ENCODE results near the gene LIMS4. TPM values are rescaled to one million over a fixed set of nuclear protein-coding genes. Genes with fewer than 3 reads are reported as not detected.
"Not testable (repeated sequence)": the region's sequence is repeated elsewhere in the genome, so short reads cannot be mapped to it uniquely, and the experiment has no call there.

The LIMS4 gene
- total and polyA plus RNA-seq, 2 donors (not counting 1 experiment from before 2014, with no cell fraction given), result 1.5 to 1.8 TPM

DNA sequence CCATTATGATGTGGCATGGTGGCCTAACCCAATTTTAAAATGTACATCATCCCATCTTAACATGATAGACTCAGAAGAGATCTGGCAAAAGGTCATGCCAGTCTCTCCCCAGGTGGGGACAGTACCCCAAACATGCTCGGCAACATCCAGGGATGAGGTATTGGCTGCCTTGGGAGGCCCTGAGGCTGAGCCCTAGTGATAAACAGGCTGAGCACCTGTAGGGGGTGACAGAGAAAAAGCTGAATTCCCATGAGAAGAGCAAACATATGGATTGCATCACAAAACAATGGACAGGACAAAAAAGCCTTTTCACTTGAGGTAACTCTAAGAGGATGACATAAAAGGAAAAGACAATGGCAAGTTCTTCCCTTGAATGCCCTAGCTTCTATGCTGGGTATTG lies 65.5 kb downstream of the LIMS4 start:
- not testable (repeated sequence) for H3K36me3 ChIP-seq (ENCODE audit: control insufficient read depth, insufficient read depth, low read length); H3K9ac ChIP-seq (ENCODE audit: insufficient read depth, low read length); DNase-seq (ENCODE audit: low read depth in 2 of 2); H3K4me1 ChIP-seq (ENCODE audit: control insufficient read depth, extremely low read depth, insufficient read depth, low read length); H3K27me3 ChIP-seq (ENCODE audit: control insufficient read depth, insufficient read depth, low read length); H3K9me3 ChIP-seq (ENCODE audit: control insufficient read depth, insufficient read depth, low read depth, low read length); H2AFZ ChIP-seq (ENCODE audit: low read length); H3K4me3 ChIP-seq (replicated peaks in 1 of 4; ENCODE audit: control extremely low read depth in 1 of 4, insufficient read depth in 1 of 4, low read depth in 3 of 4, low read length in 4 of 4); H3K79me2 ChIP-seq (ENCODE audit: control insufficient read depth, insufficient read depth, low read length); H4K20me1 ChIP-seq (ENCODE audit: control insufficient read depth, extremely low read depth, insufficient read depth, low read length); H3K4me2 ChIP-seq (ENCODE audit: extremely low read depth, insufficient read depth, low read length); H3K27ac ChIP-seq (ENCODE audit: insufficient read depth, low read length)

DNA sequence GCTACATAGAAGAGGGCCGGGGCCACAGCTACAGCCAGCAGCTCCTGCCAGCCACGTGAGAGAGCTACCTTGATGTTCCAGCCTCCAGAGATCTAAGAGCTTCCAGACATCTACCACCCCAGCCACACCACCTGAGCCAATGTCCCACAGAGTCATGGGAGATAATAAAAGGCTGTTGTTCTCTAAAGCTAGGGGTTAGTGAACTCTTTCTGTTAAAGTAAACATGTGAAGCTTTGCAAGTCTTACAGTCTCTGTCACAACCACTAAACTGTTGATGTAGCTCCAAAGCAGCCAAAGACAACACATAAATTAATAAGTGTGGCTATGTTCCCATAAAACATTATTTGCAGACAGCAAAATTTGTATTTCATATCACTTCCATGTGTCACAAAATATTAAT lies 67.6 kb downstream of the LIMS4 start:
- H3K27me3 ChIP-seq (ENCODE audit: control insufficient read depth, insufficient read depth, low read length); H3K4me1 ChIP-seq (ENCODE audit: control insufficient read depth, extremely low read depth, insufficient read depth, low read length); H3K4me2 ChIP-seq (ENCODE audit: extremely low read depth, insufficient read depth, low read length); H3K9ac ChIP-seq (ENCODE audit: insufficient read depth, low read length); H3K27ac ChIP-seq (ENCODE audit: insufficient read depth, low read length); H3K79me2 ChIP-seq (ENCODE audit: control insufficient read depth, insufficient read depth, low read length); DNase-seq (ENCODE audit: low read depth in 2 of 2); H3K9me3 ChIP-seq (ENCODE audit: control insufficient read depth, insufficient read depth, low read depth, low read length); H3K36me3 ChIP-seq (ENCODE audit: control insufficient read depth, insufficient read depth, low read length); H2AFZ ChIP-seq (ENCODE audit: low read length); H3K4me3 ChIP-seq (replicated peaks in 1 of 4; ENCODE audit: control extremely low read depth in 1 of 4, insufficient read depth in 1 of 4, low read depth in 3 of 4, low read length in 4 of 4); H4K20me1 ChIP-seq (ENCODE audit: control insufficient read depth, extremely low read depth, insufficient read depth, low read length): not testable (repeated sequence)

DNA sequence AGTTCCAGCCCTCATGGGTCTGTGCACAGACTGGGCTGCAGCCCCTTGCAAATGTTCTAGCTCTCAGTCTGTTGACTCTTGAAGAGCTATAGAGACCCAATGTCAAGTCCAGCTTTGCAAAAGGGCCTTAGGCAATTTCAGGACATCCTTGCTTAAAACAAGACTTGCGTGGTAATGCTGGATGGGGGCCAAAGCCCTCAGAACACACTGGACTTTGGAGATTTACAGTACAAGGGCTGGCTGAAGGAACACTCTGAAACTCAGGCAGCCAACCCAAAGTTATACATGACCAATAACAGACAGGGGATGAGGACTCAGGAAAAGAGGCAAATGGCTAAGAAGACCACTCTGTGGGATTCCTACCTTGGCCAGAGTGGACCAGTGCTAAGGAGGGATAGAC lies 68.4 kb downstream of the LIMS4 start:
- not testable (repeated sequence) for H2AFZ ChIP-seq (ENCODE audit: low read length); H3K9me3 ChIP-seq (ENCODE audit: control insufficient read depth, insufficient read depth, low read depth, low read length); H3K27ac ChIP-seq (ENCODE audit: insufficient read depth, low read length); H3K4me3 ChIP-seq (replicated peaks in 1 of 4; ENCODE audit: control extremely low read depth in 1 of 4, insufficient read depth in 1 of 4, low read depth in 3 of 4, low read length in 4 of 4); H4K20me1 ChIP-seq (ENCODE audit: control insufficient read depth, extremely low read depth, insufficient read depth, low read length); H3K27me3 ChIP-seq (ENCODE audit: control insufficient read depth, insufficient read depth, low read length); H3K4me1 ChIP-seq (ENCODE audit: control insufficient read depth, extremely low read depth, insufficient read depth, low read length); H3K9ac ChIP-seq (ENCODE audit: insufficient read depth, low read length); H3K36me3 ChIP-seq (ENCODE audit: control insufficient read depth, insufficient read depth, low read length); H3K79me2 ChIP-seq (ENCODE audit: control insufficient read depth, insufficient read depth, low read length); DNase-seq (ENCODE audit: low read depth in 2 of 2); H3K4me2 ChIP-seq (ENCODE audit: extremely low read depth, insufficient read depth, low read length)

DNA sequence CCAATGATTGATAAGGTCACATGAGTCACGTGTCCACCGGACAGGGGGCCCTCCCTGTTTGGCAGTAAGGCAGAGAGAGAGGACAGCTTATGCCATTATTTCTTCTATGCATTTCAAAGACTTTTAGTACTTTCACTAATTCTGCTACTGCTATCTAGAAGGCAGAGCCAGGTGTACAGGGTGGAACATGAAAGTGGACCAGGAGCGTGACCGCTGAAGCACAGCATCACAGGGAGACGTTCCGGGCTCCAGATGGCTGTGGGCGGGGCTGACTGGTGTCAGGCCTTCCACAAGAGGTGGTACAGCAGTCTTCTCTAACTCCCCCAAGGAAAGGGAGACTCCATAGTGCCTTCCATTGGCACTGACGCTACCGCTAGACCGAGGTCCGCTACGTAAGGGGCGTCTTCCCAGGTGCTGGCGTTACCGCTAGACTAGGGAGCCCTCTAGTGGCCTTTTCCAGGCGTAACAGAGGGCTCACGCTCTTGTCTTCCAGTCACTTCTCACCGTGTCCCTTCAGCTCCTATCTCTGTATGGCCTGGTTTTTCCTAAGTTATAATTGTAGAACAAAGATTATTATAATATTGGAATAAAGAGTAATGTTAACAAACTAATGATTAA lies 71.5 kb downstream of the LIMS4 start:
- not testable (repeated sequence) for H3K27me3 ChIP-seq (ENCODE audit: control insufficient read depth, insufficient read depth, low read length); H3K4me1 ChIP-seq (ENCODE audit: control insufficient read depth, extremely low read depth, insufficient read depth, low read length); H3K9ac ChIP-seq (ENCODE audit: insufficient read depth, low read length); H3K9me3 ChIP-seq (ENCODE audit: control insufficient read depth, insufficient read depth, low read depth, low read length); H4K20me1 ChIP-seq (ENCODE audit: control insufficient read depth, extremely low read depth, insufficient read depth, low read length); H3K79me2 ChIP-seq (ENCODE audit: control insufficient read depth, insufficient read depth, low read length); H3K4me2 ChIP-seq (ENCODE audit: extremely low read depth, insufficient read depth, low read length); DNase-seq (ENCODE audit: low read depth in 2 of 2); H3K36me3 ChIP-seq (ENCODE audit: control insufficient read depth, insufficient read depth, low read length); H2AFZ ChIP-seq (ENCODE audit: low read length); H3K27ac ChIP-seq (ENCODE audit: insufficient read depth, low read length); H3K4me3 ChIP-seq (replicated peaks in 1 of 4; ENCODE audit: control extremely low read depth in 1 of 4, insufficient read depth in 1 of 4, low read depth in 3 of 4, low read length in 4 of 4)

DNA sequence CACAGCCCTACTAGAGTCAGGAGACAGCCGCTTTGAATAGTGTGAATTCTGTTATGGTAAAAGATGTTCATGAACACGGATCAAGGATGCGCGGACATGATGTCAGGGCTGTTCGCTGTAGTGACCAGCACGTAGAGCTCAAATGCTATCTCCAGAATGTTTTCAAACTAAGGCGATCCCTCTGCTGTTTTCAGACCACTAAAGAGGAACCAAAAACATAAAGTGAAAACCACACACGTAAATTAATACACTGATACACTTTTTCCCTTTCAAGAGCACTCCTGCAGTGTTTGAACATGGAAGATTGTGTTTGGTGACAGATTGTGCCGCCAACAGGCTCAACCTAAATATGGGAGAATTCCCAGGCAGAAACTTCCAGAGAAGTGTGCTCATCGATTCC lies 73.2 kb downstream of the LIMS4 start:
- not testable (repeated sequence) for H3K4me1 ChIP-seq (ENCODE audit: control insufficient read depth, extremely low read depth, insufficient read depth, low read length); H3K79me2 ChIP-seq (ENCODE audit: control insufficient read depth, insufficient read depth, low read length); H3K9ac ChIP-seq (ENCODE audit: insufficient read depth, low read length); H3K4me3 ChIP-seq (replicated peaks in 1 of 4; ENCODE audit: control extremely low read depth in 1 of 4, insufficient read depth in 1 of 4, low read depth in 3 of 4, low read length in 4 of 4); H3K9me3 ChIP-seq (ENCODE audit: control insufficient read depth, insufficient read depth, low read depth, low read length); DNase-seq (ENCODE audit: low read depth in 2 of 2); H3K4me2 ChIP-seq (ENCODE audit: extremely low read depth, insufficient read depth, low read length); H3K36me3 ChIP-seq (ENCODE audit: control insufficient read depth, insufficient read depth, low read length); H3K27ac ChIP-seq (ENCODE audit: insufficient read depth, low read length); H2AFZ ChIP-seq (ENCODE audit: low read length); H3K27me3 ChIP-seq (ENCODE audit: control insufficient read depth, insufficient read depth, low read length); H4K20me1 ChIP-seq (ENCODE audit: control insufficient read depth, extremely low read depth, insufficient read depth, low read length)

DNA sequence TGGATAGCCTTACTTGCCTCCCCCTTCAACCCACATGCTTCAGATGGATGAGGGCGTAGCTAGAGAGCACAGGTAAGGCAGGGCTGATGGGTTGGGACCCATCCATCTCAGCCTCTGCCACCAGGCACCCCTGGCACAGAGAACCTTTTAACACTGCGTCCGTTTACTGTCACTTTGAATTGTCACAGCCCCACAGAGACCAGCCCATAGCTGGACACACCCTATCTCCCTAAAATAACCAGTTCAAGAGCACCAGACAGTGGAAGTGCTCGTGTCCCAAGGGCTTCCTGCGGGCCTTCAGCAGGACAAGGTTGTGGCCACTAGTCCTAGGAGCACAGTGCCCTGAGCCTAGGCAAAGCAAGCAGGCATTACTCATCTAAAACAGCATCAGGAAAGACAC lies 76.6 kb downstream of the LIMS4 start:
- H2AFZ ChIP-seq (ENCODE audit: low read length); H3K9ac ChIP-seq (ENCODE audit: insufficient read depth, low read length); DNase-seq (ENCODE audit: low read depth in 2 of 2); H3K4me1 ChIP-seq (ENCODE audit: control insufficient read depth, extremely low read depth, insufficient read depth, low read length); H3K79me2 ChIP-seq (ENCODE audit: control insufficient read depth, insufficient read depth, low read length); H3K9me3 ChIP-seq (ENCODE audit: control insufficient read depth, insufficient read depth, low read depth, low read length); H3K36me3 ChIP-seq (ENCODE audit: control insufficient read depth, insufficient read depth, low read length); H4K20me1 ChIP-seq (ENCODE audit: control insufficient read depth, extremely low read depth, insufficient read depth, low read length); H3K4me2 ChIP-seq (ENCODE audit: extremely low read depth, insufficient read depth, low read length); H3K27ac ChIP-seq (ENCODE audit: insufficient read depth, low read length); H3K4me3 ChIP-seq (replicated peaks in 1 of 4; ENCODE audit: control extremely low read depth in 1 of 4, insufficient read depth in 1 of 4, low read depth in 3 of 4, low read length in 4 of 4); H3K27me3 ChIP-seq (ENCODE audit: control insufficient read depth, insufficient read depth, low read length): not testable (repeated sequence)

Data from fibroblast of lung (primary cell).